Activated naive CD8-positive, alpha-beta T cell treated with anti-CD3 and anti-CD28 coated beads, Interleukin-2, amount 50 U/mL, for 24 hours (primary cell): ENCODE measurements around the gene CGA.

ENCODE experiments used
- ATAC-seq: fragments of 150-1000 bp; cut with Tn5 transposase; one replicate; pipeline ENCODE4 v1.10.0; 2021
- DNase-seq: peaks from one replicate; pipeline ENCODE4 v3.0.0; 2021
- H3K27ac Mint-ChIP-seq: one replicate; pipeline ENCODE4 v1.8.0; 2021; ENCODE audit warnings: mild to moderate bottlenecking, mixed read lengths
- H3K27me3 Mint-ChIP-seq: one replicate; pipeline ENCODE4 v1.8.0; 2021; ENCODE audit warnings: mixed read lengths
- H3K36me3 Mint-ChIP-seq: one replicate; pipeline ENCODE4 v1.8.0; 2021; ENCODE audit warnings: low read depth, mixed read lengths
- H3K4me1 Mint-ChIP-seq: one replicate; pipeline ENCODE4 v1.8.0; 2021; ENCODE audit warnings: mixed read lengths
- H3K4me3 Mint-ChIP-seq: one replicate; pipeline ENCODE4 v1.8.0; 2021; ENCODE audit warnings: mild to moderate bottlenecking, moderate library complexity, mixed read lengths
- H3K9me3 Mint-ChIP-seq: one replicate; pipeline ENCODE4 v1.8.0; 2021; ENCODE audit warnings: mixed read lengths

CGA gene

GRCh38 chr6:87070741-87071140 is 24.2 kb downstream of the CGA start:
- no peak for DNase-seq
- Mint-ChIP-seq H3K27me3 (peaks cover 3% of the 10 kb centered on the region), H3K4me3 (no peak overlapping the region), H3K9me3 (no peaks in the 10 kb centered on the region), H3K36me3 (no peaks in the 10 kb centered on the region), H3K27ac (no peak overlapping the region), H3K4me1 (peaks cover 2% of the 10 kb centered on the region)
- no peak for ATAC-seq

- no peaks in the 10 kb centered on the region for H3K9me3 Mint-ChIP-seq
- H3K4me1 Mint-ChIP-seq = peaks cover 2% of the 10 kb centered on the region
- H3K4me3 Mint-ChIP-seq = no peak overlapping the region
- DNase-seq = no peak
- H3K27ac Mint-ChIP-seq = no peak overlapping the region
- ATAC-seq = no peak
- H3K36me3 Mint-ChIP-seq = no peaks in the 10 kb centered on the region
- peaks cover 3% of the 10 kb centered on the region for H3K27me3 Mint-ChIP-seq
Observed at GRCh38 chr6:87068795-87069194, 26.1 kb downstream of the CGA start.

GRCh38 chr6:87066449-87067333 is 28.2 kb downstream of the CGA start:
- H3K27ac Mint-ChIP-seq = no peak overlapping the region

GRCh38 chr6:87065117-87065516 is 29.8 kb downstream of the CGA start:
- no peak for ATAC-seq
- DNase-seq = no peak
- Mint-ChIP-seq H3K36me3 (no peaks in the 10 kb centered on the region), H3K4me1 (peaks cover 2% of the 10 kb centered on the region), H3K4me3 (no peak overlapping the region), H3K27me3 (peaks cover 3% of the 10 kb centered on the region), H3K9me3 (no peaks in the 10 kb centered on the region), H3K27ac (no peak overlapping the region)

More at GRCh38 chr6:87066449-87067333, 28.2 kb downstream of the CGA start:
- peaks cover 2% of the 10 kb centered on the region for H3K4me1 Mint-ChIP-seq
- DNase-seq (peak; percentile 28), ATAC-seq (no peak)
- no peaks in the 10 kb centered on the region for H3K36me3 Mint-ChIP-seq
- no peak overlapping the region for H3K4me3 Mint-ChIP-seq
- peaks cover 3% of the 10 kb centered on the region for H3K27me3 Mint-ChIP-seq
- no peaks in the 10 kb centered on the region for H3K9me3 Mint-ChIP-seq

- Mint-ChIP-seq H3K4me1 (no peaks in the 10 kb centered on the region), H3K4me3 (no peak overlapping the region), H3K27me3 (peaks cover 2% of the 10 kb centered on the region), H3K9me3 (no peaks in the 10 kb centered on the region), H3K27ac (no peak overlapping the region), H3K36me3 (no peaks in the 10 kb centered on the region)
- no peak for DNase-seq
- no peak for ATAC-seq
Observed at GRCh38 chr6:87059943-87060342, 35.0 kb downstream of the CGA start.

GRCh38 chr6:87054143-87054833 is 40.6 kb downstream of the CGA start:
- Mint-ChIP-seq H3K4me3 (no peak overlapping the region), H3K4me1 (no peaks in the 10 kb centered on the region), H3K9me3 (no peaks in the 10 kb centered on the region), H3K27me3 (peaks cover 2% of the 10 kb centered on the region), H3K27ac (no peak overlapping the region), H3K36me3 (no peaks in the 10 kb centered on the region)
- DNase-seq (no peak), ATAC-seq (no peak)

- Mint-ChIP-seq H3K9me3 (no peaks in the 10 kb centered on the region), H3K27me3 (peaks cover 5% of the 10 kb centered on the region), H3K4me3 (no peak overlapping the region), H3K4me1 (no peaks in the 10 kb centered on the region), H3K27ac (no peak overlapping the region), H3K36me3 (no peaks in the 10 kb centered on the region)
- no peak for DNase-seq
- ATAC-seq = no peak
Observed at GRCh38 chr6:87053312-87053711, 41.6 kb downstream of the CGA start.

- ATAC-seq (no peak), DNase-seq (no peak)
- Mint-ChIP-seq H3K4me3 (no peak overlapping the region), H3K27ac (no peak overlapping the region), H3K27me3 (peaks cover 6% of the 10 kb centered on the region), H3K9me3 (no peaks in the 10 kb centered on the region), H3K4me1 (no peaks in the 10 kb centered on the region), H3K36me3 (no peaks in the 10 kb centered on the region)
Observed at GRCh38 chr6:87049779-87050178, 45.1 kb downstream of the CGA start.

- H3K4me3 Mint-ChIP-seq = no peak overlapping the region
- H3K36me3 Mint-ChIP-seq = no peaks in the 10 kb centered on the region
- no peaks in the 10 kb centered on the region for H3K4me1 Mint-ChIP-seq
- peaks cover 13% of the 10 kb centered on the region for H3K27me3 Mint-ChIP-seq
- DNase-seq = no peak
- no peak for ATAC-seq
- H3K9me3 Mint-ChIP-seq = no peaks in the 10 kb centered on the region
- no peak overlapping the region for H3K27ac Mint-ChIP-seq
Observed at GRCh38 chr6:87045521-87046075, 49.3 kb downstream of the CGA start.

GRCh38 chr6:87040729-87041128 is 54.2 kb downstream of the CGA start:
- Mint-ChIP-seq H3K4me3 (no peak overlapping the region), H3K9me3 (no peaks in the 10 kb centered on the region), H3K4me1 (no peaks in the 10 kb centered on the region)

More at GRCh38 chr6:87040729-87041128, 54.2 kb downstream of the CGA start:
- DNase-seq (no peak), ATAC-seq (no peak)
- Mint-ChIP-seq H3K27me3 (peaks cover 12% of the 10 kb centered on the region), H3K36me3 (no peaks in the 10 kb centered on the region), H3K27ac (no peak overlapping the region)
